ENCODE measurements around the gene ZC3H8.

ZC3H8 gene

GRCh38 chr2:112296407-112296806 lies 41.6 kb upstream of the ZC3H8 start:
- Histone ChIP-seq H3K9ac (ENCODE audit: low read length) (no peak overlapping the region), H3K4me3 (ENCODE audit: low read length) (no peak overlapping the region), H2AFZ (ENCODE audit: low read depth, low read length) (no peak overlapping the region), H4K20me1 (ENCODE audit: insufficient read depth, low read length) (no peaks in the 10 kb centered on the region), H3K4me1 (ENCODE audit: low read length) (no peaks in the 10 kb centered on the region), H3K79me2 (ENCODE audit: low read length) (no peaks in the 10 kb centered on the region), H3K4me2 (ENCODE audit: low read length) (no peak overlapping the region), H3K9me3 (ENCODE audit: insufficient read depth, low read length) (no peaks in the 10 kb centered on the region), H3K36me3 (replicated peaks; ENCODE audit: low read depth, low read length) (no peaks in the 10 kb centered on the region), H3K27ac (ENCODE audit: low read length) (no peak overlapping the region), H3K27me3 (ENCODE audit: low read depth, low read length) (no peaks in the 10 kb centered on the region)
- TF ChIP-seq EZH2phosphoT487 (IDR thresholded peaks at IDR 0.05; ENCODE audit: low read depth): no peak
- TF ChIP-seq, protein P1, sequence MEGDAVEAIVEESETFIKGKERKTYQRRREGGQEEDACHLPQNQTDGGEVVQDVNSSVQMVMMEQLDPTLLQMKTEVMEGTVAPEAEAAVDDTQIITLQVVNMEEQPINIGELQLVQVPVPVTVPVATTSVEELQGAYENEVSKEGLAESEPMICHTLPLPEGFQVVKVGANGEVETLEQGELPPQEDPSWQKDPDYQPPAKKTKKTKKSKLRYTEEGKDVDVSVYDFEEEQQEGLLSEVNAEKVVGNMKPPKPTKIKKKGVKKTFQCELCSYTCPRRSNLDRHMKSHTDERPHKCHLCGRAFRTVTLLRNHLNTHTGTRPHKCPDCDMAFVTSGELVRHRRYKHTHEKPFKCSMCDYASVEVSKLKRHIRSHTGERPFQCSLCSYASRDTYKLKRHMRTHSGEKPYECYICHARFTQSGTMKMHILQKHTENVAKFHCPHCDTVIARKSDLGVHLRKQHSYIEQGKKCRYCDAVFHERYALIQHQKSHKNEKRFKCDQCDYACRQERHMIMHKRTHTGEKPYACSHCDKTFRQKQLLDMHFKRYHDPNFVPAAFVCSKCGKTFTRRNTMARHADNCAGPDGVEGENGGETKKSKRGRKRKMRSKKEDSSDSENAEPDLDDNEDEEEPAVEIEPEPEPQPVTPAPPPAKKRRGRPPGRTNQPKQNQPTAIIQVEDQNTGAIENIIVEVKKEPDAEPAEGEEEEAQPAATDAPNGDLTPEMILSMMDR (IDR thresholded peaks at IDR 0.05; ENCODE audit: low read depth, low read length): no peak

- Histone ChIP-seq H3K36me3 (replicated peaks; ENCODE audit: low read depth, low read length) (no peaks in the 10 kb centered on the region), H3K4me1 (ENCODE audit: low read length) (no peaks in the 10 kb centered on the region), H4K20me1 (ENCODE audit: insufficient read depth, low read length) (no peaks in the 10 kb centered on the region), H3K4me2 (ENCODE audit: low read length) (no peak overlapping the region), H3K79me2 (ENCODE audit: low read length) (no peaks in the 10 kb centered on the region), H2AFZ (ENCODE audit: low read depth, low read length) (no peak overlapping the region), H3K9ac (ENCODE audit: low read length) (no peak overlapping the region), H3K9me3 (ENCODE audit: insufficient read depth, low read length) (no peaks in the 10 kb centered on the region), H3K4me3 (ENCODE audit: low read length) (no peak overlapping the region), H3K27me3 (ENCODE audit: low read depth, low read length) (no peaks in the 10 kb centered on the region), H3K27ac (ENCODE audit: low read length) (no peak overlapping the region)
- TF ChIP-seq, protein P1 (IDR thresholded peaks at IDR 0.05; ENCODE audit: low read depth, low read length): no peak
- TF ChIP-seq EZH2phosphoT487 (IDR thresholded peaks at IDR 0.05; ENCODE audit: low read depth): no peak
These were observed 40.7 kb upstream of the ZC3H8 start for GRCh38 chr2:112295407-112296078.

GRCh38 chr2:112293636-112294401 lies 39.0 kb upstream of the ZC3H8 start:
- no peaks in the 10 kb centered on the region for H3K9me3 ChIP-seq (ENCODE audit: insufficient read depth, low read length)
- TF ChIP-seq, protein P1 (IDR thresholded peaks at IDR 0.05; ENCODE audit: low read depth, low read length): no peak
- no peak for TF ChIP-seq EZH2phosphoT487 (IDR thresholded peaks at IDR 0.05; ENCODE audit: low read depth)
- no peak overlapping the region for H3K4me2 ChIP-seq (ENCODE audit: low read length)
- no peak overlapping the region for H3K4me3 ChIP-seq (ENCODE audit: low read length)
- no peaks in the 10 kb centered on the region for H3K4me1 ChIP-seq (ENCODE audit: low read length)
- no peaks in the 10 kb centered on the region for H3K27me3 ChIP-seq (ENCODE audit: low read depth, low read length)
- H3K27ac ChIP-seq (ENCODE audit: low read length): no peak overlapping the region
- no peaks in the 10 kb centered on the region for H3K79me2 ChIP-seq (ENCODE audit: low read length)
- H3K9ac ChIP-seq (ENCODE audit: low read length): no peak overlapping the region
- no peak overlapping the region for H2AFZ ChIP-seq (ENCODE audit: low read depth, low read length)
- H3K36me3 ChIP-seq (replicated peaks; ENCODE audit: low read depth, low read length): no peaks in the 10 kb centered on the region
- H4K20me1 ChIP-seq (ENCODE audit: insufficient read depth, low read length): no peaks in the 10 kb centered on the region

DNA sequence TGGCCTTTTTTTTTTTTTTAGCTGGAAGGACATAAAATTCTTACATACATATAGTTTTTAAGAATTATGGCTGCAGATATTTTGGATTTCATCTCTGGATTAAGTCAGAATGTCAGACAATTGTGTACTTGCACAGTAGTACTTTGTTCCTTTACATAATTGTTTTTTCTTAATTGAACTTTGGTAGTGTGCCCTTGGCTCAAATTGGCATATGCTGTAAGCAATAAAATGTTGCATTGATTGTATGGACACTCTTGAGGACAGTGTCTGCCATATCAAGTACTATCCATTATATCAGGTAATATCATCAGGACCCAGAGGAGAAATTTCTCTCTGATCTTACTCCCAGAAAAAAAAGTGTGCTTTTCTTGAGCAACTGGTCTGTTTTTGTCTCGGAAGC lies 35.8 kb upstream of the ZC3H8 start:
- no peaks in the 10 kb centered on the region for H3K9me3 ChIP-seq (ENCODE audit: insufficient read depth, low read length)
- H3K4me1 ChIP-seq (ENCODE audit: low read length): no peaks in the 10 kb centered on the region
- H3K27ac ChIP-seq (ENCODE audit: low read length): no peak overlapping the region
- no peaks in the 10 kb centered on the region for H3K79me2 ChIP-seq (ENCODE audit: low read length)
- H3K36me3 ChIP-seq (replicated peaks; ENCODE audit: low read depth, low read length): no peaks in the 10 kb centered on the region
- no peak overlapping the region for H3K4me3 ChIP-seq (ENCODE audit: low read length)
- H3K9ac ChIP-seq (ENCODE audit: low read length): no peak overlapping the region
- TF ChIP-seq, protein P1 (IDR thresholded peaks at IDR 0.05; ENCODE audit: low read depth, low read length): no peak
- no peak for TF ChIP-seq EZH2phosphoT487 (IDR thresholded peaks at IDR 0.05; ENCODE audit: low read depth)
- H3K27me3 ChIP-seq (ENCODE audit: low read depth, low read length): no peaks in the 10 kb centered on the region
- no peak overlapping the region for H3K4me2 ChIP-seq (ENCODE audit: low read length)
- H4K20me1 ChIP-seq (ENCODE audit: insufficient read depth, low read length): no peaks in the 10 kb centered on the region
- no peak overlapping the region for H2AFZ ChIP-seq (ENCODE audit: low read depth, low read length)

Data from OCI-LY3 (cell line).